H9 (cell line): ENCODE measurements around the gene KRTAP1-5. TPM values are rescaled to one million over a fixed set of nuclear protein-coding genes. Genes with fewer than 3 reads are reported as not detected.

ENCODE experiments used
- DNase-seq: peaks from one replicate; pipeline ENCODE4 v3.0.0-alpha.2; 2017
- H2AFZ ChIP-seq: one replicate; pipeline ENCODE4 v1.6.1; 2013; ENCODE audit warnings: mild to moderate bottlenecking, low read length, control low read depth, moderate library complexity
- H2AK5ac ChIP-seq: 2 replicates; pipeline ENCODE4 v1.6.1; 2013; ENCODE audit warnings: low read length, control low read depth, mixed read lengths; ENCODE audit not compliant: insufficient read length
- H2BK120ac ChIP-seq: one replicate; pipeline ENCODE4 v1.6.1; 2013; ENCODE audit warnings: low read depth, mild to moderate bottlenecking, low read length, control low read depth, inconsistent platforms; ENCODE audit not compliant: poor library complexity, severe bottlenecking
- H2BK12ac ChIP-seq: 2 replicates; pipeline ENCODE4 v1.6.1; 2013; ENCODE audit warnings: low read length, control low read depth, mixed read lengths, low read depth; ENCODE audit not compliant: insufficient read length
- H2BK15ac ChIP-seq: 2 replicates; pipeline ENCODE4 v1.6.1; 2013; ENCODE audit warnings: low read depth, low read length, control low read depth
- H2BK20ac ChIP-seq: one replicate; pipeline ENCODE4 v1.6.1; 2013; ENCODE audit warnings: low read depth, mild to moderate bottlenecking, low read length, control low read depth, inconsistent platforms; ENCODE audit not compliant: poor library complexity, severe bottlenecking
- H2BK5ac ChIP-seq: 2 replicates; pipeline ENCODE4 v1.6.1; 2013; ENCODE audit warnings: low read length, control low read depth, mixed read lengths; ENCODE audit not compliant: insufficient read length
- H3K14ac ChIP-seq: 2 replicates; pipeline ENCODE4 v1.6.1; 2013; ENCODE audit warnings: low read length, control low read depth; ENCODE audit not compliant: insufficient read depth
- H3K18ac ChIP-seq: 2 replicates; pipeline ENCODE4 v1.6.1; 2013; ENCODE audit warnings: low read depth, mild to moderate bottlenecking, mixed read lengths, low read length, control low read depth; ENCODE audit not compliant: insufficient read length
- H3K23ac ChIP-seq: 2 replicates; pipeline ENCODE4 v1.6.1; 2013; ENCODE audit warnings: low read length, control low read depth, mixed read lengths, low read depth; ENCODE audit not compliant: insufficient read length
- H3K23me2 ChIP-seq: 2 replicates; pipeline ENCODE4 v1.6.1; 2013; ENCODE audit warnings: low read depth, mild to moderate bottlenecking, mixed read lengths, low read length, control low read depth; ENCODE audit not compliant: insufficient read length, poor library complexity, severe bottlenecking
- H3K27ac ChIP-seq: 2 replicates; pipeline ENCODE4 v1.5.1; 2013; ENCODE audit warnings: low read length, control low read depth, mixed read lengths, low read depth; ENCODE audit not compliant: insufficient read length
- H3K27me3 ChIP-seq: 2 replicates; pipeline ENCODE4 v1.6.1; 2013; ENCODE audit warnings: low read length, control low read depth, inconsistent platforms; ENCODE audit not compliant: insufficient read depth
- H3K4ac ChIP-seq: 2 replicates; pipeline ENCODE4 v1.6.1; 2013; ENCODE audit warnings: low read depth, mild to moderate bottlenecking, control low read depth, inconsistent platforms, low read length, moderate library complexity
- H3K4me1 ChIP-seq: 2 replicates; pipeline ENCODE4 v1.6.1; 2013; ENCODE audit warnings: low read length, control low read depth, inconsistent platforms; ENCODE audit not compliant: insufficient read depth
- H3K4me2 ChIP-seq: 2 replicates; pipeline ENCODE4 v1.6.1; 2013; ENCODE audit warnings: low read length, control low read depth, mixed read lengths; ENCODE audit not compliant: insufficient read length, insufficient read depth
- H3K56ac ChIP-seq: 2 replicates; pipeline ENCODE4 v1.6.1; 2013; ENCODE audit warnings: low read depth, mild to moderate bottlenecking, mixed read lengths, low read length, control low read depth; ENCODE audit not compliant: insufficient read length
- H3K79me1 ChIP-seq: 2 replicates; pipeline ENCODE4 v1.6.1; 2013; ENCODE audit warnings: low read depth, mild to moderate bottlenecking, moderate library complexity, low read length, control low read depth, inconsistent platforms; ENCODE audit not compliant: insufficient read depth, poor library complexity, severe bottlenecking
- H3K79me2 ChIP-seq: 2 replicates; pipeline ENCODE4 v1.6.1; 2013; ENCODE audit warnings: low read length, control low read depth, inconsistent platforms; ENCODE audit not compliant: insufficient read depth
- H3K9ac ChIP-seq: 2 replicates; pipeline ENCODE4 v1.6.1; 2013; ENCODE audit warnings: low read length, control low read depth, mixed read lengths; ENCODE audit not compliant: insufficient read length; ENCODE audit errors: extremely low read depth
- H3K9me3 ChIP-seq: one replicate; pipeline ENCODE4 v1.6.1; 2013; ENCODE audit warnings: low read depth, low read length, inconsistent platforms; ENCODE audit not compliant: control insufficient read depth
- H3T11ph ChIP-seq: one replicate; pipeline ENCODE4 v1.6.1; 2013; ENCODE audit warnings: mild to moderate bottlenecking, low read length, control low read depth, inconsistent platforms
- H4K20me1 ChIP-seq: one replicate; pipeline ENCODE4 v1.6.1; 2013; ENCODE audit not compliant: control insufficient read depth, insufficient read length, insufficient read depth
- H4K5ac ChIP-seq: 2 replicates; pipeline ENCODE4 v1.6.1; 2013; ENCODE audit warnings: low read depth, mild to moderate bottlenecking, mixed read lengths, low read length, control low read depth; ENCODE audit not compliant: insufficient read length
- H4K8ac ChIP-seq: replicated peaks from 2 replicates; pipeline ENCODE4 v1.6.1; 2013; ENCODE audit warnings: low read length, control low read depth, mixed read lengths, low read depth; ENCODE audit not compliant: insufficient read length
- H4K91ac ChIP-seq: 2 replicates; pipeline ENCODE4 v1.6.1; 2013; ENCODE audit warnings: low read depth, mild to moderate bottlenecking, moderate library complexity, mixed read lengths, low read length, control low read depth; ENCODE audit not compliant: insufficient read length
- H3K27ac Mint-ChIP-seq, 3 experiments: 2 replicates in 2 of 3; 3 replicates in 1 of 3; pipeline ENCODE4 v1.8.0; 2020 to 2021; ENCODE audit warnings: mixed read lengths in 3 of 3, mild to moderate bottlenecking in 1 of 3, moderate library complexity in 1 of 3
- H3K27me3 Mint-ChIP-seq: 2 replicates; pipeline ENCODE4 v1.8.0; 2021; ENCODE audit warnings: low read depth, mild to moderate bottlenecking, moderate library complexity, mixed read lengths
- H3K36me3 Mint-ChIP-seq, 3 experiments: 2 replicates in 2 of 3; 3 replicates in 1 of 3; pipeline ENCODE4 v1.8.0; 2020 to 2021; ENCODE audit warnings: low read depth in 3 of 3, mixed read lengths in 3 of 3; ENCODE audit not compliant: insufficient read depth in 1 of 3
- H3K4me1 Mint-ChIP-seq, 2 experiments: 2 replicates each; pipeline ENCODE4 v1.8.0; 2020; ENCODE audit warnings: mixed read lengths in 2 of 2
- H3K4me3 Mint-ChIP-seq, 2 experiments: 2 replicates in 1 of 2; 3 replicates in 1 of 2; pipeline ENCODE4 v1.8.0; 2020 to 2021; ENCODE audit warnings: mild to moderate bottlenecking in 2 of 2, mixed read lengths in 2 of 2, moderate library complexity in 1 of 2
- H3K9me3 Mint-ChIP-seq, 2 experiments: 2 replicates in 1 of 2; 3 replicates in 1 of 2; pipeline ENCODE4 v1.8.0; 2020; ENCODE audit warnings: mild to moderate bottlenecking in 2 of 2, mixed read lengths in 2 of 2, moderate library complexity in 1 of 2
- CTCF ChIP-seq: fragments of 200-600 bp; sonication (generic); conservative IDR thresholded peaks from 3 replicates; pipeline ENCODE4 v1.8.0; 2021; ENCODE audit warnings: antibody characterized with exemption, mild to moderate bottlenecking
- WGBS: extraction: QIAGEN DNeasy Blood & Tissue Kit; methylation state at CpG from one replicate; pipeline ENCODE4 v1.1.7; 2013; ENCODE audit warnings: missing lambda C conversion rate, low lambda C conversion rate, mixed read lengths; ENCODE audit not compliant: insufficient read length; ENCODE audit errors: extremely low coverage; 5-methylcytosine and 5-hydroxymethylcytosine counted together
- total RNA-seq: library from RNA; stranded (reverse); gene quantifications from 2 replicates; pipeline ENCODE4 v1.2.1, GENCODE V29; 2021

KRTAP1-5 gene
- total RNA-seq, 1 experiment from 2014 or later = not detected

DNA sequence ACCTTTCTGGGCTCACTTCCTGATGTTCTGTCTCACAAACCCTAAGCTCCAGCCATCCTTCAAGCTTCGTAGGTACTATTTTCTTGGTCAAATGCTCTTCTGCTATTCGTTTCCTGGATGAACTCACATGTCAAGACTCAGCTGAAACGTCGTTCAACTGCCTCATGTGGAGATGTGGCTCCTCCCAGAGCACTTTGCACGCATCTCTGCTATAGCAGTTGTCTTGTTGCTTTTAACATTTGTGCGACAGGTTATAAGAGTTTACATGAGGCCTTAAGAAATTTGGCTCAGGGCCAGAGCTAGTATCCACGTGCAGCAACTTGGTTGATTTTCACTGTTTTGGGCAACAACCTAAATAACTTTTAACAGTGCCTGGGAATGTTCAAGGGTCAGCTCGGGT lies 40.1 kb downstream of the KRTAP1-5 start:
- H3K4ac ChIP-seq = no peak overlapping the region
- no peak overlapping the region for H3K23ac ChIP-seq
- no peak for DNase-seq
- no peak overlapping the region for H2BK12ac ChIP-seq
- no peaks in the 10 kb centered on the region for H3K79me2 ChIP-seq
- H3K9me3 ChIP-seq = no peaks in the 10 kb centered on the region
- no peaks in the 10 kb centered on the region for H3K36me3 Mint-ChIP-seq
- no peak for TF ChIP-seq CTCF
- H2BK120ac ChIP-seq = no peak overlapping the region
- H3K27ac ChIP-seq = no peak overlapping the region
- WGBS = no CpG with 5 or more reads among the region's 8 CpGs
- H3K56ac ChIP-seq = no peak overlapping the region
- no peaks in the 10 kb centered on the region for H3K4me1 ChIP-seq
- no peak overlapping the region for H3K18ac ChIP-seq
- H3K9me3 Mint-ChIP-seq = peaks cover 0 to 5% of the 10 kb centered on the region in 2 experiments; a peak in 2 of 5 replicates
- no peak overlapping the region for H4K5ac ChIP-seq
- H4K8ac ChIP-seq = no peak overlapping the region
- peaks cover 3% of the 10 kb centered on the region for H3K27me3 Mint-ChIP-seq
- no peak overlapping the region for H2BK15ac ChIP-seq
- H4K20me1 ChIP-seq = no peaks in the 10 kb centered on the region
- H3K27ac Mint-ChIP-seq = no peak overlapping the region
- no peak overlapping the region for H3K14ac ChIP-seq
- no peak overlapping the region for H3K4me3 Mint-ChIP-seq
- no peak overlapping the region for H3K4me2 ChIP-seq
- no peaks in the 10 kb centered on the region for H3K4me1 Mint-ChIP-seq
- H2AK5ac ChIP-seq = no peak overlapping the region
- H2BK20ac ChIP-seq = no peak overlapping the region
- H3K79me1 ChIP-seq = no peaks in the 10 kb centered on the region
- H3T11ph ChIP-seq = no peak overlapping the region
- no peak overlapping the region for H4K91ac ChIP-seq
- H3K23me2 ChIP-seq = no peaks in the 10 kb centered on the region
- no peak overlapping the region for H3K9ac ChIP-seq
- no peaks in the 10 kb centered on the region for H3K27me3 ChIP-seq
- H2BK5ac ChIP-seq = no peak overlapping the region
- no peak overlapping the region for H2AFZ ChIP-seq
